CD4-positive, alpha-beta T cell treated with Interleukin-4 for 1 hour (primary cell): ENCODE measurements around the gene TBC1D32.
"Not testable (repeated sequence)": the region's sequence is repeated elsewhere in the genome, so short reads cannot be mapped to it uniquely, and the experiment has no call there.

ENCODE experiments used
- DNase-seq, 2 donors: peaks; one replicate each; pipeline ENCODE4 v3.0.0-alpha.2; 2020 to 2022

The TBC1D32 gene, protein sequence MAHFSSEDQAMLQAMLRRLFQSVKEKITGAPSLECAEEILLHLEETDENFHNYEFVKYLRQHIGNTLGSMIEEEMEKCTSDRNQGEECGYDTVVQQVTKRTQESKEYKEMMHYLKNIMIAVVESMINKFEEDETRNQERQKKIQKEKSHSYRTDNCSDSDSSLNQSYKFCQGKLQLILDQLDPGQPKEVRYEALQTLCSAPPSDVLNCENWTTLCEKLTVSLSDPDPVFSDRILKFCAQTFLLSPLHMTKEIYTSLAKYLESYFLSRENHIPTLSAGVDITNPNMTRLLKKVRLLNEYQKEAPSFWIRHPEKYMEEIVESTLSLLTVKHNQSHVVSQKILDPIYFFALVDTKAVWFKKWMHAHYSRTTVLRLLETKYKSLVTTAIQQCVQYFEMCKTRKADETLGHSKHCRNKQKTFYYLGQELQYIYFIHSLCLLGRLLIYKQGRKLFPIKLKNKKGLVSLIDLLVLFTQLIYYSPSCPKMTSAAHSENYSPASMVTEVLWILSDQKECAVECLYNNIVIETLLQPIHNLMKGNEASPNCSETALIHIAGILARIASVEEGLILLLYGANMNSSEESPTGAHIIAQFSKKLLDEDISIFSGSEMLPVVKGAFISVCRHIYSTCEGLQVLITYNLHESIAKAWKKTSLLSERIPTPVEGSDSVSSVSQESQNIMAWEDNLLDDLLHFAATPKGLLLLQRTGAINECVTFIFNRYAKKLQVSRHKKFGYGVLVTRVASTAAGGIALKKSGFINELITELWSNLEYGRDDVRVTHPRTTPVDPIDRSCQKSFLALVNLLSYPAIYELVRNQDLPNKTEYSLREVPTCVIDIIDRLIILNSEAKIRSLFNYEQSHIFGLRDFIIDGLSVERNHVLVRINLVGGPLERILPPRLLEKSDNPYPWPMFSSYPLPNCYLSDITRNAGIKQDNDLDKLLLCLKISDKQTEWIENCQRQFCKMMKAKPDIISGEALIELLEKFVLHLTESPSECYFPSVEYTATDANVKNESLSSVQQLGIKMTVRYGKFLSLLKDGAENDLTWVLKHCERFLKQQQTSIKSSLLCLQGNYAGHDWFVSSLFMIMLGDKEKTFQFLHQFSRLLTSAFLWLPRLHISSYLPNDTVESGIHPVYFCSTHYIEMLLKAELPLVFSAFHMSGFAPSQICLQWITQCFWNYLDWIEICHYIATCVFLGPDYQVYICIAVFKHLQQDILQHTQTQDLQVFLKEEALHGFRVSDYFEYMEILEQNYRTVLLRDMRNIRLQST

DNA sequence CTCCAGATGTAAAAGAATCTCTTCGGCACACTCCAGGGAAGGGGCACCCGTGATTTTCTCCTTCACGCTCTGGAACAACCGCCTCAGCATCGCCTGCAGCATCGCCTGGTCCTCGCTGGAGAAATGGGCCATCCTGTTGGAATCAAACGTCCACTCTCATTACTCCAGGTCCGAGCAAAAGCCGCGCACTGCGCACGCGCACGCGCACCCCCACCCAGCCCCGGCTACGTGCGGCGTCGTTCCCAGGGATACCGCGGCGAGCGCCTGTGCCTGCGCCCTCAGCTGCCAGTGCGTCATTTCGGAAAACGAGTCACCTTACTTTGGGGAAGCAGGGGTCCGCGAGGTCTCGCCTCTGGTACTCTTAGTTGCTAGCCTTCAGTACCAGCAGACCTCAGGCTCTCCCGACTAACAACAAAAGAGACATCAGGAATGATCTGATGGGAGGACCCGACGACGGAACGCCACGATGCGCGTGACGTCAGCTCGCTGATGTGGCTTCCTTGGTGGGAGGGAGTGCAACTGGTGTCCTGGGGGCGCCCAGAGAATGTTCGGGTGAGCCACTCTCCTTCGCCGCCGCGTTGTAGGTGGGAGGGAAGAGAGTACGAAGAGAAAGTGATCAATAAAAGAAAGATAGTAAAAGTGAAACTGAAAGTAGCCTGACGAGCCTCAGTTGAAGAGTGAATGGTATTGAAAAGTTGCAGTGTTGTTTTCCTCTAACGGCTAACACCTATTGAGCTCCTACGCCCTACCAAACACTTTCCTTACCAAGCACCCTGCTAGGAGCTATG is at the start of gene TBC1D32:
TSS of gene TBC1D32 (minus strand) at position 182 of the 788 bp plus-strand sequence. CDS start at position 132, 50 bp downstream.
- DNase-seq = peak; percentile 90

GRCh38 chr6:121383478-121383877 is 49.2 kb upstream of the TBC1D32 start:
- DNase-seq = no peak

DNA sequence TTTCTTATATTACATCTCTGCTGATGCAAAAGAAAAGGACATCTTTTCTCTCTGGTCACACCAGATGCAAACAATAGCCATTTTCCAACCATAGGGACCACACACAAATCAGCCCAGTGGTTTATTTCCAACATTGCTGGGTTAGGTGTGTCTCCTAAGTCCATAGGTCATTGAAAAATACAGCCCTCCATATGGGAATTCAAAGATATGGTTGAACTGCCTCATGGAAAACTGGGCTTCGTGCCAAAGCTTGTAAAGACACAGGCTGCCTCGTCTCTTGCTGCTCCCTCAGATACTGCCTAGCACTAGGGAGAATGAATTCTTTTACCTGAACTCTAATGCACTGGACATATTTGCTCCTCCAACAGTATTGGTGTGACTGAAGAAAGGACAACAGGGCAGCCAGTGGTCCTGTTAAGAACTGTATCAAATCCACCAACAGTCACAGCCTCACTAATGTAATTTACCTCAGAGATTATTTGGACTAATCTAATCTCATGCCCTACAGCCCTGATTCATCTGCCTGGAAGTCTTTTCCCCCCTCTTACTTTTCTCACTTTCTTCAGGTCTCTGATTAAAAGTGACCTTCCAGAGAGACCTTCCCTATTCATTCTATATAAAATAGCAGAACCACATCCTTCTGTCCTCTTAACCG is 48.3 kb upstream of the TBC1D32 start:
- no peak for DNase-seq

DNA sequence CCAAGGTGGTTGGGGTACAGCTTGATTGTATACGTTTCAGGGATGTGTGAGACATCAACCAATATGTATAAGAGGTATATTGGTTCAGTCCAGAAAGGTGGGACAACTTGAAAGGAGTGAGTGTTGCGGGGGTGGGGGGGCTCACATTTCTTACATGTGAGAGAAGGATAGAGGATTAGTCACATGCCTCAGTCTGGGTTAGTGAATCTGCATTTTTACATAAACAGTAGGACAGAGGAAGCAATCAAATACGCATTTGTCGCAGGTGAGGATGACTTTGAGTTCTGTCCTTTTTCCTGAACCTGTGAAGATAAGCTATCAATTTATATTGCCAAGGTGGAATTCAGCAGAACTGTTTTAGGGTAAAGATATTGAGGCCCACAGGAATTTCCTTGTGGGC is 42.1 kb upstream of the TBC1D32 start:
- no peak for DNase-seq

DNA sequence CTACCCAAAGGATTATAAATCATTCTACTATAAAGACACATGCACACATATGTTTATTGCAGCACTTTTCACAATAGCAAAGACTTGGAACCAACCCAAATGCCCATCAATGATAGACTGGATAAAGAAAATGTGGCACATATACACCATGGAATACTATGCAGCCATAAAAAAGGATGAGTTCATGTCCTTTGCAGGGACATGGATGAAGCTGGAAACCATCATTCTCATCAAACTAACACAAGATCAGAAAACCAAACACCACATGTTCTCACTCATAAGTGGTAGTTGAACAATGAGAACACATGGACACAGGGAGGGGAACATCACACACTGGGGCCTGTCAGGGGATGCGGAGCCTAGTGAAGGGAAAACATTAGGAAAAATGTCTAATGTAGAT is 39.9 kb upstream of the TBC1D32 start:
- not testable (repeated sequence) for DNase-seq

GRCh38 chr6:121365536-121366521 is 31.5 kb upstream of the TBC1D32 start:
- no peak for DNase-seq

GRCh38 chr6:121356575-121356974 is 22.3 kb upstream of the TBC1D32 start:
- DNase-seq = no peak

GRCh38 chr6:121354764-121355163 is 20.5 kb upstream of the TBC1D32 start:
- DNase-seq = no peak

GRCh38 chr6:121352941-121353340 is 18.7 kb upstream of the TBC1D32 start:
- DNase-seq = no peak

- no peak for DNase-seq
These were observed 17.6 kb upstream of the TBC1D32 start for GRCh38 chr6:121351916-121352315.

DNA sequence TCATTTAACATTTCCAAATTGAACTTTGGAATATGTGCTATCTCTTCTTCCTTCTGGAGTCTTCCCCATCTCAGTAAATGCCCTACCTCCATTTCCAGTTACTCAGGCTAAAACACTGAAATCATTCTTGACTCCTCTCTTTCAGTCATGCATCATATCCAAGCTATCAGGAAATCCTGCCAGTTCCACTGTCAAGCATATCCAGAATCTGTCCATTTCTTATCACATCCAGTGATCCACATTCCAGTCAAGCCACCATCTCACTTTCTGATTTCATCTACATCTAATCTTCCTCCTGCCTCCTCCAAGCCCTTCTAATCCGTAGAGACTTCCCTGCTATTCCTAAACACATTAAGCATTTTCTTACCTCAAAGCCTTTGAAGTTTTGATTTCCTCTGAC is 15.3 kb upstream of the TBC1D32 start:
- DNase-seq = no peak

DNA sequence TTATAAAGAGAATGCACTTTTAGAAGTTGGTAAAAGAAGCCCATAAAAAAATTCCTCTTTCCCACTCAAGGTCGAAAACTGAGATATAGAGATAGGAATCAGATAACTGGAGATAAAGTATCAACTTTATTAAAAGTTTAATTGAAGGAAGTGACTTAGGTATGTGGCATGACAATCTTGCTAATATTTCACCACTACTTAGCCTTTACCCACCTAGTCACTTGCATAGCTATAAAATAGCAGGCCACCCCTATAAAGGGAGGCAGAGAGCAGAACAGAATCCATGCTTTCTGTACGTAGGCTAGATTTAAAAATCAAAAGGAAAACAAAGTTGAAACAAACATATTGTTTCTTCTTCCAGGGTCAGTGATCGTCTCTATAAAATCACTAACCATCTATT is 13.2 kb upstream of the TBC1D32 start:
- DNase-seq = no peak

DNA sequence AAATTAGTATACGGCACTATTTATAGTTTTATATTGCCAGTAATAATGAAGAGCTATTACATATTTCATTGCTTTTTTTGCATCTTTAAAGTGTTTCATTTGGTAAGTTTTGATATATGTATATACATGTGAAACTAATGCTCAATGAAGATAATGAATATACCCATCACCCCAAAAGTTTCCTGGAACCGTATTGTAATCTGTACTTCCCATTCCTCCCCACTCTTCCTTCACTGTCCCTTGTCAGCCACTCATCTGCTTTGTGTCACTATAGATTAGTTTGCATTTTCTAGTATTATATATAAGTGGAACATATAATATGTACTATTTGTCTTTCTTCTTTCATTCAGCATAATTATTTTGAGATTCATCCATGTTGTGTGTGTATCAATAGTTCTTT is 10.3 kb upstream of the TBC1D32 start:
- no peak for DNase-seq

DNA sequence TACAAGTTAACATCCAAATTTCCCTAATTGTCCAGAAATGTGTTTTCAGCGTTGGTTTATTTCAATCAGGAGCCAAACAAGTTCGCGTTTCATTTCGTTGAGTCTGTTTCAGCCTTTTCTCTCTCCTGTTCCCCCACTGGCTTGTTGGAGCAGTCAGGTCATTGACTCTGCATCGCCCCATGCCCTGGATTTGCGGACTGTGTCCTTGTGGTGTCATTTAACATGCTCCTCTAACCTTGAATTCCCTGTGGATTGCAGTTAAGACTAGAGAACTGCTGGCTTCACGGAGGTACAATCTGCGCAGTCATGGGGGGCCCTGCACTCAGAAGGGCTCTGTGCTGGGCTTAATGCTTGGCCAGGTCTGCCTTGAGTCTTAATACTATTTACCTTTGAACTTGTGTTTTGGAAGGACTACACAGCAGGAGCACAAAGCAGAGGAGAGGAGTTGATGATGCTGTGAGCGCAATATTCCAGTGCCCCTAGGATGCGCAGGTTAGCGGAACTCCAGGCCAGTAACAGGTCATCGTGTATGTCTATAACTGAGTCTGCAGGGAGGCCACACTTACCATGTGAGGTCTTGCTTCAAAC is 5.5 kb upstream of the TBC1D32 start:
- DNase-seq = no peak

GRCh38 chr6:121338956-121339355 is 4.7 kb upstream of the TBC1D32 start:
- no peak for DNase-seq

DNA sequence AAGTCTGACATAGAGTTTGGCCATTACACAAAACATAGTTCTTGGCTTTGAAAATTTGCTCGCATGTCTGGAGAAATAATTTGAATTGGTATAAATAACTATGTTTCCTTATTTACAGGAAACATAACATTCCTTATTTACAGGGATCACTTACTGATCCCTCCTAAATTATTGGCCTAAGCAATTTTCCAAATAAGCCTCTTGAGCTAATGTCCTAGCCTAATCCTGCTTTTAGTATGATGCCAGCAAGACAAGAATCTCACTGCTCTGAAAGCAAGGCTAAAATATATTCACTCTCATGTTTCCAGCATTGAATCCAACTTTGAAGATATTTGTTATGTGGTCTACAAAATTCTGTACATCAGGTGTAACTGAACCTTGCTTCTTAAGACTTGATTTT is 4.1 kb upstream of the TBC1D32 start:
- no peak for DNase-seq

- no peak for DNase-seq
These were observed 1.1 kb upstream of the TBC1D32 start for GRCh38 chr6:121335087-121336008.

- peak in 1 of 2 donors; percentile 3 for DNase-seq
These were observed 586 bp downstream of the TBC1D32 start for GRCh38 chr6:121333694-121334093.

DNA sequence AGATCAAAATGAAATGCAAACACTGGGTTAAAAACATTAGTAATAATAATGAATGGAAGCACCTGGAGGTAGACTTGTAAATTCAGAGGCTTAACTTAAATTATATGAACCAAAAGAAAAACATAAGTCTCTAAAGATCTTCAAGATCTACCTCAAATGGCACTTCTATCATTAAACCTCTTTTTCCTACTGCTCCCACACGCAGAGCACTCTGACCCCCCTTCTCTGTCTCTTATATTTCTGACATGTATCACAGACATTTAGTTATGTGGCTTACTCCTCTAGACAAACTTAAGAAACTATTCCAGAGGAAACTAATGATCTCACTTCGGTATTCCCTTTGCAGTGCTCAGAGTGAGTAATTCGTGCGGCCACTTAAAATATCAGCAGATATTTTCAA is 1.1 kb downstream of the TBC1D32 start:
- no peak for DNase-seq
